ENCODE results near the gene SYT1.

SYT1 gene

GRCh38 chr12:78878866-78879265 lies 14.3 kb downstream of the SYT1 start:
- no peaks in the 10 kb centered on the region for H3K27me3 Mint-ChIP-seq (ENCODE audit: low read depth)
- no peaks in the 10 kb centered on the region for H3K36me3 Mint-ChIP-seq (ENCODE audit: low read depth)
- no peak overlapping the region for H3K27ac Mint-ChIP-seq
- H3K4me1 Mint-ChIP-seq (ENCODE audit: low read depth) = no peaks in the 10 kb centered on the region
- no peaks in the 10 kb centered on the region for H3K9me3 Mint-ChIP-seq
- no peak overlapping the region for H3K4me3 Mint-ChIP-seq

DNA sequence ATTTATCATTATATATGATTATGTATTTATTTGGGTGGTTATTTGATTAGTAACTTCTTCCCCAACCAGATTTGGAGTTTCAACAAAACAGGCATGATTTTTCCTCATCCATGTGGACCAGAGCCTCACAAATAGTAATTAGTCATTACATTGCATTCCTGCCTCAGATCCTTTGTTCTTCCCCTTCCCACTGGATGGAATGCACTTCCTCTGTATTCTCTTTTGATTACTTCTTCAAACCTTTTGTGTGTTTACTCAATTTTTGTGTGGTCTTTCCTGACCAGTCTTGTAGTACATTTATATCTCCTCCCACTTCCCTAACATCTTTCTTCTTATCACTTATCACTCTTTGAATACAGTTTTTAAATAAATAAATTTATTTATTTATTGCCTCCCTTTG lies 15.5 kb downstream of the SYT1 start:
- Mint-ChIP-seq H3K9me3 (no peaks in the 10 kb centered on the region), H3K27ac (no peak overlapping the region), H3K27me3 (ENCODE audit: low read depth) (no peaks in the 10 kb centered on the region), H3K4me3 (no peak overlapping the region), H3K36me3 (ENCODE audit: low read depth) (no peaks in the 10 kb centered on the region), H3K4me1 (ENCODE audit: low read depth) (no peaks in the 10 kb centered on the region)

GRCh38 chr12:78881685-78882084 lies 17.1 kb downstream of the SYT1 start:
- no peaks in the 10 kb centered on the region for H3K9me3 Mint-ChIP-seq
- no peaks in the 10 kb centered on the region for H3K36me3 Mint-ChIP-seq (ENCODE audit: low read depth)
- no peaks in the 10 kb centered on the region for H3K27me3 Mint-ChIP-seq (ENCODE audit: low read depth)
- no peaks in the 10 kb centered on the region for H3K4me1 Mint-ChIP-seq (ENCODE audit: low read depth)
- no peak overlapping the region for H3K4me3 Mint-ChIP-seq
- H3K27ac Mint-ChIP-seq = no peak overlapping the region

DNA sequence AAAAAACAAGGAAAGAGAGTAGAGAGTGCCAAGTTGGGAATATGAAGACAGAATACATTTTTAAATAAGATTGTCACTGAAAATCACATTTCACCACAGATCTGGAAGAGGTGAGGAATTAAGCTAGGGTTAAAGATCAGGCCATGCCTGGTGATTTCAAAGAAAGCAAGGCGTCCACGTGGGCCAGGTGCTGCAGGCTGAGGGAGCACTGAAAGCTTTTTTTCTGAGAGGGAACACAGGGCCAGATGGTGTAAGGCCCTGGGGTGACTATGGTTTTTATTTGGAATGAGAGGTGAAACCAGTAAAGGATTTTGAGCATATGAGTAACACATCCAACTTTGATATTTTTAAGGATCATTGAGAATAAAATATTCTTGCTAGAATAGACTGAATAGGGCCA lies 20.9 kb downstream of the SYT1 start:
- no peaks in the 10 kb centered on the region for H3K36me3 Mint-ChIP-seq (ENCODE audit: low read depth)

GRCh38 chr12:78886719-78887407 lies 22.3 kb downstream of the SYT1 start:
- Mint-ChIP-seq H3K36me3 (ENCODE audit: low read depth) (no peaks in the 10 kb centered on the region), H3K9me3 (no peaks in the 10 kb centered on the region), H3K27ac (no peak overlapping the region), H3K27me3 (ENCODE audit: low read depth) (no peaks in the 10 kb centered on the region), H3K4me3 (no peak overlapping the region), H3K4me1 (ENCODE audit: low read depth) (no peaks in the 10 kb centered on the region)

More for the DNA sequence above, 20.9 kb downstream of the SYT1 start:
- no peaks in the 10 kb centered on the region for H3K27me3 Mint-ChIP-seq (ENCODE audit: low read depth)
- H3K9me3 Mint-ChIP-seq = no peaks in the 10 kb centered on the region
- no peaks in the 10 kb centered on the region for H3K4me1 Mint-ChIP-seq (ENCODE audit: low read depth)
- H3K27ac Mint-ChIP-seq = no peak overlapping the region
- H3K4me3 Mint-ChIP-seq = no peak overlapping the region

GRCh38 chr12:78887444-78887843 lies 22.9 kb downstream of the SYT1 start:
- H3K4me3 Mint-ChIP-seq = no peak overlapping the region
- no peaks in the 10 kb centered on the region for H3K27me3 Mint-ChIP-seq (ENCODE audit: low read depth)
- no peaks in the 10 kb centered on the region for H3K9me3 Mint-ChIP-seq
- no peak overlapping the region for H3K27ac Mint-ChIP-seq
- H3K36me3 Mint-ChIP-seq (ENCODE audit: low read depth) = no peaks in the 10 kb centered on the region
- H3K4me1 Mint-ChIP-seq (ENCODE audit: low read depth) = no peaks in the 10 kb centered on the region

DNA sequence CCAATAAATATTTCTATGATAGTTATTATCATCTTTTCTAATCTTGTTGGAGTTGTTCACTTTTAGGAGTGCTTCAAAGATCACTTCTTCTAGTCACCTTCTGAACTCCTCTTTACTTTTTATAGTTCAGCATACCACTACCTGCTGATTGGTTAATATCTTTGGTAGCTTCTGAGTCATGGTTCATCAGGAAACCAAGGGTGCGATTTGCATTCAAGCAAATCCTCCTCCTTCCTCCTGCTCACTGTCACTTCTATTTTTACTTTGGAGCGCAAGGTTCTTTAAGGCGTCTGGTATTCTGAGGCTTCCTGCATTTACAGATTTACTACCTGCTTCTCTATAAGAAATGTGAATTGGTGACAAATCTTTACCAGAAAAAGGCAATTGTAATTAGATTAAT lies 24.0 kb downstream of the SYT1 start:
- no peak overlapping the region for H3K27ac Mint-ChIP-seq
- H3K4me3 Mint-ChIP-seq = no peak overlapping the region
- no peaks in the 10 kb centered on the region for H3K9me3 Mint-ChIP-seq
- no peaks in the 10 kb centered on the region for H3K36me3 Mint-ChIP-seq (ENCODE audit: low read depth)
- no peaks in the 10 kb centered on the region for H3K4me1 Mint-ChIP-seq (ENCODE audit: low read depth)
- no peaks in the 10 kb centered on the region for H3K27me3 Mint-ChIP-seq (ENCODE audit: low read depth)

DNA sequence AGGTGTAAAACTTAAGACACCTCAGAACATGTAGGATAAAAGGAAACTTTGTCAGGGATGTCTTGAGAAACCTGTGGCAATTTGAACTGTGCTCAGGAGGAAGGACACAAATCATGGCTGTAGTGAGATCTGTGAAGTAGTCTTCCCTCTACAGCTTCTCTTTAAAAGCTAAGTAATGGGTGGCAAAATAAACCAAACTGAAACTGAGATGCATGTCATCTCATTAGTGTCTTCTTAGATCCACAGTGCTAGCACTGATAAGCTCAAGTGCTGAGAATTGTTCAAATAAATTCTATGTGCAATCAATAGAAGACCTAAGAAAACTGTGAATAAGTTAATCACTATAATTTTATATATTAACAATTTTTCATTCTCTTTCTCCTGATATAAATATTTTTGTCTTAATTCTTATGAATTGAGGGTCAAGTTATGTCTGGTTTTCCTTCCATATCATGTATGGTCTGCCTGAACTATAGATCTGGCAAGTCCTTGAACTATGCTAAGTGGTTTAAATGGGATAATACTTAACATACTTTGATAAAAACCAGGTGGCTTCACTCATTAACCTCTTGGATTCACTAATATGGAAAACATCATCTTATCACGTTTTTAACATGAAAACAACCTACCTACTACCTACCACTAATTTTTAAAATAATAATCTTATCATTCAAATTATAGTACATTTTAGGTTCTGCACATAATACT lies 27.2 kb downstream of the SYT1 start:
- Mint-ChIP-seq H3K27ac (no peak overlapping the region), H3K4me1 (ENCODE audit: low read depth) (no peaks in the 10 kb centered on the region), H3K27me3 (ENCODE audit: low read depth) (no peaks in the 10 kb centered on the region), H3K9me3 (no peaks in the 10 kb centered on the region), H3K36me3 (ENCODE audit: low read depth) (no peaks in the 10 kb centered on the region), H3K4me3 (no peak overlapping the region)

DNA sequence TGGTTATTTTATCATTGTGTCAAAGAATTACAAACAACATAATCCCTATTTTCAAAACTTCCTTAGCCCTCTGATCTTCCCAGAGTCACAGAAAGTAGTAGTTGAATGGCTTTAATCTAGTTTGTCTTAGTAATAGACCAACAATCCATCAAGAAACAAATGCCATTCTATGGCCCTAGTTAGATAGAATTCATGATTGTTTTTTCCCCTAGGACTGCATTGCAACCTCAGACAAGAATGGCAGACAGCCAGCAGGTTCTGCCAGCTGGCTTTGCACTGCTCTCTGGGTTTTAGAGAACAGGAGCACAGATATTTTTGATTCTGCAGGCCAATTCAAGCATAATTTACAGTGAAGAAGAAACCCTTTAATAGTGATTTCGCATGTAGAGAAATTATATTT lies 33.8 kb downstream of the SYT1 start:
- H3K36me3 Mint-ChIP-seq (ENCODE audit: low read depth) = no peaks in the 10 kb centered on the region

GRCh38 chr12:78914859-78915331 lies 50.3 kb downstream of the SYT1 start:
- no peaks in the 10 kb centered on the region for H3K4me1 Mint-ChIP-seq (ENCODE audit: low read depth)
- H3K4me3 Mint-ChIP-seq = no peak overlapping the region
- H3K9me3 Mint-ChIP-seq = no peaks in the 10 kb centered on the region
- H3K36me3 Mint-ChIP-seq (ENCODE audit: low read depth) = no peaks in the 10 kb centered on the region
- H3K27me3 Mint-ChIP-seq (ENCODE audit: low read depth) = no peaks in the 10 kb centered on the region
- no peak overlapping the region for H3K27ac Mint-ChIP-seq

More for the DNA sequence above, 33.8 kb downstream of the SYT1 start:
- no peaks in the 10 kb centered on the region for H3K4me1 Mint-ChIP-seq (ENCODE audit: low read depth)
- no peak overlapping the region for H3K27ac Mint-ChIP-seq
- H3K4me3 Mint-ChIP-seq = no peak overlapping the region
- H3K9me3 Mint-ChIP-seq = no peaks in the 10 kb centered on the region
- H3K27me3 Mint-ChIP-seq (ENCODE audit: low read depth) = no peaks in the 10 kb centered on the region

GRCh38 chr12:78916845-78917480 lies 52.4 kb downstream of the SYT1 start:
- Mint-ChIP-seq H3K4me1 (ENCODE audit: low read depth) (no peaks in the 10 kb centered on the region), H3K4me3 (no peak overlapping the region), H3K36me3 (ENCODE audit: low read depth) (no peaks in the 10 kb centered on the region), H3K9me3 (no peaks in the 10 kb centered on the region), H3K27me3 (ENCODE audit: low read depth) (no peaks in the 10 kb centered on the region), H3K27ac (no peak overlapping the region)

DNA sequence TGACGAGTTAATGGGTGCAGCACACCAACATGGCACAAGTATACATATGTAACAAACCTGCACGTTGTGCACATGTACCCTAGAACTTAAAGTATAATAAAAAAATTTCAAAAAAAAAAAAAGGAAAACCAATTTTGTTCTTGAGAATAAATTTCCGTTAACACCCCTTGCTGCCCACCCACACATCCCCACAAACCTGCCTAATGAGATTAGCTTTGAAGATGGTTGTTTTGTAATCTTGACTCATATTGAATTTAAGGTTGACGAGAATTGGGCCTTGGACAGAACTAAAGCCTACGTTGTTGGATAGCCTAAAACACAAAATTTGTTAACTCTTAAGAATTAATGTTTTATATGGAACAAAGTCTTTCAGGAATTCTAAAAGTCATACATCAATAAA lies 52.9 kb downstream of the SYT1 start:
- no peaks in the 10 kb centered on the region for H3K9me3 Mint-ChIP-seq
- H3K27ac Mint-ChIP-seq = no peak overlapping the region
- no peaks in the 10 kb centered on the region for H3K27me3 Mint-ChIP-seq (ENCODE audit: low read depth)
- H3K4me1 Mint-ChIP-seq (ENCODE audit: low read depth) = no peaks in the 10 kb centered on the region
- H3K4me3 Mint-ChIP-seq = no peak overlapping the region
- H3K36me3 Mint-ChIP-seq (ENCODE audit: low read depth) = no peaks in the 10 kb centered on the region

DNA sequence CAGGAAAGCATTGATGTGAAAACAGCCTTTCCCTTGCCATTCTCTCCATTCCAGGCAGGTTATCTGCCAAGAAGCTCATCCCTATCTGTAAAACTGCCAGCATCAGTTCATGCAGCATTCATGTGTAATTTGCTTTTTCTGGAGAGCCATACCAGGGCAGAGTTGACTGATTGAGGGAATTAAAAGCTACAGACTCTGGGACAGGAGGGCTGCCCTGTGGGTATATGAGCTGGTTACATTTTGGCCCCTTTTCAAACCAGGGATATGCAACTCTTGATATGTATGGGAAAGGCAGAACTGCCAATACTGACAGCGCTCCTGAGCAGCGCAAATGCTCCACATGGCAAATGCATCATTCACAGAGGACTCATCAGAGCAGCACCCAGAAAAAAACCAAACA lies 53.7 kb downstream of the SYT1 start:
- Mint-ChIP-seq H3K36me3 (ENCODE audit: low read depth) (no peaks in the 10 kb centered on the region), H3K27me3 (ENCODE audit: low read depth) (no peaks in the 10 kb centered on the region), H3K4me1 (ENCODE audit: low read depth) (no peaks in the 10 kb centered on the region), H3K27ac (no peak overlapping the region), H3K4me3 (no peak overlapping the region), H3K9me3 (no peaks in the 10 kb centered on the region)

- no peak overlapping the region for H3K4me3 Mint-ChIP-seq
- H3K27me3 Mint-ChIP-seq (ENCODE audit: low read depth) = no peaks in the 10 kb centered on the region
- H3K27ac Mint-ChIP-seq = no peak overlapping the region
- H3K4me1 Mint-ChIP-seq (ENCODE audit: low read depth) = no peaks in the 10 kb centered on the region
- peaks cover 2% of the 10 kb centered on the region for H3K9me3 Mint-ChIP-seq
- H3K36me3 Mint-ChIP-seq (ENCODE audit: low read depth) = no peaks in the 10 kb centered on the region
Observed at GRCh38 chr12:78928200-78929074, 63.9 kb downstream of the SYT1 start.
